Ovary (tissue), 3 donors: ENCODE measurements around the gene LDB3.

Source experiments
- POLR2A ChIP-seq: fragments of 450-650 bp; IDR thresholded peaks from one replicate; pipeline ENCODE4 v1.6.1; 2017; ENCODE audit warnings: antibody characterized with exemption, mild to moderate bottlenecking, moderate library complexity
- TF ChIP-seq, protein P1 (sequence below), 3 donors: fragments of 450-650 bp in 2 of 3; fragments of 200-600 bp in 1 of 3; IDR thresholded peaks; one replicate each; pipeline versions ENCODE4 v1.5.1 to v1.8.0; 2016 to 2022; ENCODE audit warnings: antibody characterized with exemption in 3 of 3, mild to moderate bottlenecking in 1 of 3
- donor health status: DM: no; HTN: no; CAD: no.

DNA sequence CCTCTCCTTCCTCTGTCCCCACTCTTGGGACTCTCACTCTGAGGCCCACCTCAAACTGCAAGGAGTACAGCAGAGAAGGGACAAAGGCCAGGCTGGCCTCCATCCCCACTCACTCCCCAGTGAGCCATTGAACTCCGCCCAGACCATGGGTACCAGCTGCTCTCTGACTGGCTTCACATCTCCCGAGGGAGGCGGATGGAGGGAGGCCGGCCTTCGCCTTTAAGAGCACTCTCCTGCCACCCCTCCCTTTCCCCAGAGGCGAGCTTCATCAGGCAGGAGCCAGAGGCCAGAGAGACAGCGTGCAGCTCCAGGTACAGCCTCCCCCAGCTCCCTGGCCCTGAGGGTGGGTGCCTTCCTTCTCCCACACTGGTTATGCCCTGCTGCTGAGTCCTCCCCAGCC lies 1.8 kb upstream of the LDB3 start:
- TF ChIP-seq POLR2A, result no peak
- TF ChIP-seq, protein P1, sequence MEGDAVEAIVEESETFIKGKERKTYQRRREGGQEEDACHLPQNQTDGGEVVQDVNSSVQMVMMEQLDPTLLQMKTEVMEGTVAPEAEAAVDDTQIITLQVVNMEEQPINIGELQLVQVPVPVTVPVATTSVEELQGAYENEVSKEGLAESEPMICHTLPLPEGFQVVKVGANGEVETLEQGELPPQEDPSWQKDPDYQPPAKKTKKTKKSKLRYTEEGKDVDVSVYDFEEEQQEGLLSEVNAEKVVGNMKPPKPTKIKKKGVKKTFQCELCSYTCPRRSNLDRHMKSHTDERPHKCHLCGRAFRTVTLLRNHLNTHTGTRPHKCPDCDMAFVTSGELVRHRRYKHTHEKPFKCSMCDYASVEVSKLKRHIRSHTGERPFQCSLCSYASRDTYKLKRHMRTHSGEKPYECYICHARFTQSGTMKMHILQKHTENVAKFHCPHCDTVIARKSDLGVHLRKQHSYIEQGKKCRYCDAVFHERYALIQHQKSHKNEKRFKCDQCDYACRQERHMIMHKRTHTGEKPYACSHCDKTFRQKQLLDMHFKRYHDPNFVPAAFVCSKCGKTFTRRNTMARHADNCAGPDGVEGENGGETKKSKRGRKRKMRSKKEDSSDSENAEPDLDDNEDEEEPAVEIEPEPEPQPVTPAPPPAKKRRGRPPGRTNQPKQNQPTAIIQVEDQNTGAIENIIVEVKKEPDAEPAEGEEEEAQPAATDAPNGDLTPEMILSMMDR (IDR thresholded peaks at IDR 0.05), result no peak
